ENCODE results near the gene RASSF8.
"Not testable (repeated sequence)": the region's sequence is repeated elsewhere in the genome, so short reads cannot be mapped to it uniquely, and the experiment has no call there.

Gene RASSF8

DNA sequence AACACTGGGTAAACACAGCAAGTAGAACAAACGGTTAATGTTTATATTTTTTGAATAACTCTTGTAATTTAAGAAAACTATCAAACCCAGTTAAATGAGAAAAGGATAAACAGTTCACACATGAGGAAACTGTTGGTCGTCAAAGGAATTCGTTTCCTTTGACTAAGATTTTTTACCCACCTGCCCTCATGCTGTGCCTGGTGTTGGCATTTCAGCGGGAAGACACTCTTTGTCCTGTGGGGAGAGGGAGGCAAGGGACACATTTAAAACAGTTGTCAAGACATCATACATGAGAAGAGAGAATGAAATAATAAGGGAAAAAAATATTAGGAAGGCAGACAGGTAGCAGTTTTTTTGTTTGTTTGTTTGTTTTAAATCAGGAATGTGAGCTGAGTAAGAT is 95.9 kb downstream of the RASSF8 start:
- no peak overlapping the region for H3K4me3 ChIP-seq (ENCODE audit: low read length)
- no peaks in the 10 kb centered on the region for H3K9me3 ChIP-seq (replicated peaks; ENCODE audit: insufficient read depth, low read length)
- no peak overlapping the region for H2AFZ ChIP-seq (ENCODE audit: low read length)
- no peak overlapping the region for H3K4me2 ChIP-seq (ENCODE audit: low read depth, low read length)
- H3K36me3 ChIP-seq (replicated peaks; ENCODE audit: insufficient read depth, low read length), result no peaks in the 10 kb centered on the region
- H4K20me1 ChIP-seq (ENCODE audit: insufficient read depth, low read length), result no peaks in the 10 kb centered on the region
- DNase-seq, result no peak
- no peak overlapping the region for H3K9ac ChIP-seq (ENCODE audit: low read length)
- no peaks in the 10 kb centered on the region for H3K4me1 ChIP-seq (ENCODE audit: low read length)
- H3K79me2 ChIP-seq (ENCODE audit: low read length), result no peaks in the 10 kb centered on the region
- no peaks in the 10 kb centered on the region for H3K9me2 ChIP-seq (replicated peaks; ENCODE audit: insufficient read depth, low read length)
- no peaks in the 10 kb centered on the region for H3K27me3 ChIP-seq (replicated peaks; ENCODE audit: insufficient read depth, low read length)
- no peaks in the 10 kb centered on the region for H3F3A ChIP-seq (ENCODE audit: insufficient read depth, low read length)
- no peak overlapping the region for H3K27ac ChIP-seq (ENCODE audit: low read length)
- TF ChIP-seq, protein P1, sequence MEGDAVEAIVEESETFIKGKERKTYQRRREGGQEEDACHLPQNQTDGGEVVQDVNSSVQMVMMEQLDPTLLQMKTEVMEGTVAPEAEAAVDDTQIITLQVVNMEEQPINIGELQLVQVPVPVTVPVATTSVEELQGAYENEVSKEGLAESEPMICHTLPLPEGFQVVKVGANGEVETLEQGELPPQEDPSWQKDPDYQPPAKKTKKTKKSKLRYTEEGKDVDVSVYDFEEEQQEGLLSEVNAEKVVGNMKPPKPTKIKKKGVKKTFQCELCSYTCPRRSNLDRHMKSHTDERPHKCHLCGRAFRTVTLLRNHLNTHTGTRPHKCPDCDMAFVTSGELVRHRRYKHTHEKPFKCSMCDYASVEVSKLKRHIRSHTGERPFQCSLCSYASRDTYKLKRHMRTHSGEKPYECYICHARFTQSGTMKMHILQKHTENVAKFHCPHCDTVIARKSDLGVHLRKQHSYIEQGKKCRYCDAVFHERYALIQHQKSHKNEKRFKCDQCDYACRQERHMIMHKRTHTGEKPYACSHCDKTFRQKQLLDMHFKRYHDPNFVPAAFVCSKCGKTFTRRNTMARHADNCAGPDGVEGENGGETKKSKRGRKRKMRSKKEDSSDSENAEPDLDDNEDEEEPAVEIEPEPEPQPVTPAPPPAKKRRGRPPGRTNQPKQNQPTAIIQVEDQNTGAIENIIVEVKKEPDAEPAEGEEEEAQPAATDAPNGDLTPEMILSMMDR (IDR thresholded peaks at IDR 0.05; ENCODE audit: low read length), result no peak
- TF ChIP-seq EZH2phosphoT487 (IDR thresholded peaks at IDR 0.05; ENCODE audit: low read length), result no peak
- no peak for TF ChIP-seq EZH2 (optimal IDR thresholded peaks at IDR 0.05; ENCODE audit: low read depth, low read length)

DNA sequence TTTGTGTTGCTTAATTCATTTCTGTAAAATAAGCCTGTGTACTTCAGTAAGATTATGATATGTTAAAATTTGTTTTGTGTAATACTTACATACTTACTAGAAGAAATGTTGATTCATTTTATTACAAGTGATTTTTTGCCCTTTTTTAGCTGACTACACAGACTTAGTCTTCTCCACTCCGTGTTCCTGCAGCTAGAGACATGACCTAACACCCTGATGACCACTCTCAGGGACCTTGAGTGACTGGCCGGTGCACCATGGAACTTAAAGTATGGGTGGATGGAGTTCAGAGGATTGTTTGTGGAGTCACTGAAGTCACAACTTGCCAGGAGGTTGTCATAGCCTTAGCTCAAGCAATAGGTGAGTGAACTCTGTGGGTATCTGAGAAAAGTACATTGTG is 96.6 kb downstream of the RASSF8 start:
- H3K9me3 ChIP-seq (replicated peaks; ENCODE audit: insufficient read depth, low read length), result no peaks in the 10 kb centered on the region
- H4K20me1 ChIP-seq (ENCODE audit: insufficient read depth, low read length), result no peaks in the 10 kb centered on the region
- no peak overlapping the region for H3K27ac ChIP-seq (ENCODE audit: low read length)
- H3K4me2 ChIP-seq (ENCODE audit: low read depth, low read length), result no peak overlapping the region
- no peak overlapping the region for H3K4me3 ChIP-seq (ENCODE audit: low read length)
- TF ChIP-seq, protein P1 (IDR thresholded peaks at IDR 0.05; ENCODE audit: low read length), result no peak
- TF ChIP-seq EZH2 (optimal IDR thresholded peaks at IDR 0.05; ENCODE audit: low read depth, low read length) (no peak), EZH2phosphoT487 (IDR thresholded peaks at IDR 0.05; ENCODE audit: low read length) (no peak)
- H3F3A ChIP-seq (ENCODE audit: insufficient read depth, low read length), result no peaks in the 10 kb centered on the region
- H3K9ac ChIP-seq (ENCODE audit: low read length), result no peak overlapping the region
- H3K27me3 ChIP-seq (replicated peaks; ENCODE audit: insufficient read depth, low read length), result no peaks in the 10 kb centered on the region
- no peaks in the 10 kb centered on the region for H3K9me2 ChIP-seq (replicated peaks; ENCODE audit: insufficient read depth, low read length)
- H3K4me1 ChIP-seq (ENCODE audit: low read length), result no peaks in the 10 kb centered on the region
- no peaks in the 10 kb centered on the region for H3K36me3 ChIP-seq (replicated peaks; ENCODE audit: insufficient read depth, low read length)
- DNase-seq, result no peak
- no peaks in the 10 kb centered on the region for H3K79me2 ChIP-seq (ENCODE audit: low read length)
- no peak overlapping the region for H2AFZ ChIP-seq (ENCODE audit: low read length)

DNA sequence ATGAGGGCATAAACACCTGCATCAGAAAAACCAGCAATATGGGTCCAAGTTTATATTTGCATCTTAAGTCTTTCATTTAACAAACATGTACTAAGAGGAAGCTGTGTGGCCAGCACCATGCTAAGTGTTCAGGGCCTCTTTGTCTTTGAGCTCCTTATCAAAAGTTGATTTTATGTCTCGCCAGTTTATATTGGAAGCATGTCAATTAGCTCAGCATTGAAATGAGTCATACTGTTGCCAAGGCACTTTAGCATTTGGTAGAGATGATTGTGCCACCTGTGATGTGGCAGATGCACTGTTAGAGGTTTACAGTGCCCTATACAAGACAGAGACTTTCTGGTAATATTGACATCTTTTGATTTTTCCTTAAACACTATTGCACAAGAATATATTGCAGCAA is 97.9 kb downstream of the RASSF8 start:
- Histone ChIP-seq H3K79me2 (ENCODE audit: low read length) (no peaks in the 10 kb centered on the region), H3K4me1 (ENCODE audit: low read length) (no peaks in the 10 kb centered on the region)

DNA sequence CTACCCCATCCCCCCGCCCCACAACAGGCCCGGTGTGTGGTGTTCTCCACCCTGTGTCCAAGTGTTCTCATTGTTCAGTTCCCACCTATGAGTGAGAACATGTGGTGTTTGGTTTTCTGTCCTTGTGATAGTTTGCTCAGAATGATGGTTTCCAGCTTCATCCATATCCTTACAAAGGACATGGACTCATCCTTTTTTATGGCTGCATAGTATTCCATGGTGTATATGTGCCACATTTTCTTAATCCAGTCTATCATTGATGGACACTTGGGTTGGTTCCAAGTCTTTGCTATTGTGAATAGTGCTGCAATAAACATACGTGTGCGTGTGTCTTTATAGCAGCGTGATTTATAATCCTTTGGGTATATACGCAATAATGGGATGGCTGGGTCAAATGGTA is 98.8 kb downstream of the RASSF8 start:
- H3F3A ChIP-seq (ENCODE audit: insufficient read depth, low read length); H3K27ac ChIP-seq (ENCODE audit: low read length); H3K4me2 ChIP-seq (ENCODE audit: low read depth, low read length); H3K36me3 ChIP-seq (replicated peaks; ENCODE audit: insufficient read depth, low read length); H3K9me2 ChIP-seq (replicated peaks; ENCODE audit: insufficient read depth, low read length); H3K27me3 ChIP-seq (replicated peaks; ENCODE audit: insufficient read depth, low read length); H3K4me1 ChIP-seq (ENCODE audit: low read length); H3K9ac ChIP-seq (ENCODE audit: low read length); H3K4me3 ChIP-seq (ENCODE audit: low read length); H2AFZ ChIP-seq (ENCODE audit: low read length); H4K20me1 ChIP-seq (ENCODE audit: insufficient read depth, low read length); H3K79me2 ChIP-seq (ENCODE audit: low read length); H3K9me3 ChIP-seq (replicated peaks; ENCODE audit: insufficient read depth, low read length); DNase-seq: not testable (repeated sequence)

More for the DNA sequence above, 97.9 kb downstream of the RASSF8 start:
- Histone ChIP-seq H3K4me2 (ENCODE audit: low read depth, low read length) (no peak overlapping the region), H3K4me3 (ENCODE audit: low read length) (no peak overlapping the region), H3K9ac (ENCODE audit: low read length) (no peak overlapping the region), H2AFZ (ENCODE audit: low read length) (no peak overlapping the region), H3F3A (ENCODE audit: insufficient read depth, low read length) (no peaks in the 10 kb centered on the region), H3K36me3 (replicated peaks; ENCODE audit: insufficient read depth, low read length) (no peaks in the 10 kb centered on the region), H4K20me1 (ENCODE audit: insufficient read depth, low read length) (no peaks in the 10 kb centered on the region), H3K9me3 (replicated peaks; ENCODE audit: insufficient read depth, low read length) (no peaks in the 10 kb centered on the region), H3K9me2 (replicated peaks; ENCODE audit: insufficient read depth, low read length) (no peaks in the 10 kb centered on the region), H3K27ac (ENCODE audit: low read length) (no peak overlapping the region), H3K27me3 (replicated peaks; ENCODE audit: insufficient read depth, low read length) (no peaks in the 10 kb centered on the region)
- no peak for DNase-seq
- TF ChIP-seq, protein P1 (IDR thresholded peaks at IDR 0.05; ENCODE audit: low read length), result no peak
- TF ChIP-seq EZH2 (optimal IDR thresholded peaks at IDR 0.05; ENCODE audit: low read depth, low read length) (no peak), EZH2phosphoT487 (IDR thresholded peaks at IDR 0.05; ENCODE audit: low read length) (no peak)

Measured in MM.1S (cell line).